Stimulated activated CD8-positive, alpha-beta memory T cell treated with anti-CD3 and anti-CD28 coated beads, Interleukin-2, amount 100 ng/mL, for 1 hour (primary cell): Measurements from ENCODE around the gene PLD1.

ENCODE experiments used
- DNase-seq, 2 donors: peaks; one replicate each; pipeline ENCODE4 v3.0.0-alpha.2; 2020; ENCODE audit warnings: low read depth in 2 of 2

Gene PLD1

GRCh38 chr3:171745577-171746319 is 64.5 kb downstream of the PLD1 start:
- DNase-seq, result no peak

- no peak for DNase-seq
Observed at GRCh38 chr3:171744158-171744741, 66.0 kb downstream of the PLD1 start.

GRCh38 chr3:171743327-171744157 is 66.7 kb downstream of the PLD1 start:
- no peak for DNase-seq

- DNase-seq, result no peak
Observed at GRCh38 chr3:171741377-171741776, 68.9 kb downstream of the PLD1 start.

- no peak for DNase-seq
Observed at GRCh38 chr3:171736556-171736955, 73.7 kb downstream of the PLD1 start.

GRCh38 chr3:171733561-171733960 is 76.7 kb downstream of the PLD1 start:
- no peak for DNase-seq

GRCh38 chr3:171732756-171733155 is 77.5 kb downstream of the PLD1 start:
- DNase-seq, result no peak

GRCh38 chr3:171731691-171732090 is 78.6 kb downstream of the PLD1 start:
- DNase-seq, result no peak

GRCh38 chr3:171729452-171730334 is 80.6 kb downstream of the PLD1 start:
- DNase-seq, result no peak

- no peak for DNase-seq
Observed at GRCh38 chr3:171727288-171727687, 83.0 kb downstream of the PLD1 start.

GRCh38 chr3:171718493-171719185 is 91.6 kb downstream of the PLD1 start:
- no peak for DNase-seq

- no peak for DNase-seq
Observed at GRCh38 chr3:171715155-171715554, 95.1 kb downstream of the PLD1 start.

- DNase-seq, result no peak
Observed at GRCh38 chr3:171712171-171712938, 97.9 kb downstream of the PLD1 start.

GRCh38 chr3:171711461-171712170 is 98.7 kb downstream of the PLD1 start:
- no peak for DNase-seq

GRCh38 chr3:171710359-171710758 is 99.9 kb downstream of the PLD1 start:
- no peak for DNase-seq

GRCh38 chr3:171704814-171705213 is 105.5 kb downstream of the PLD1 start:
- no peak for DNase-seq

- DNase-seq, result no peak
Observed at GRCh38 chr3:171704002-171704401, 106.3 kb downstream of the PLD1 start.

- no peak for DNase-seq
Observed at GRCh38 chr3:171703144-171703543, 107.1 kb downstream of the PLD1 start.

GRCh38 chr3:171700653-171701052 is 109.6 kb downstream of the PLD1 start:
- no peak for DNase-seq

GRCh38 chr3:171700157-171700556 is 110.1 kb downstream of the PLD1 start:
- DNase-seq, result no peak
